PC-9 (cell line): ENCODE measurements around the gene C4B.

Source experiments
- CTCF ChIP-seq: fragments of 200-600 bp; sonication (generic); conservative IDR thresholded peaks from 2 replicates; pipeline ENCODE4 v1.6.1; 2017; ENCODE audit warnings: mixed run types, antibody characterized with exemption, mild to moderate bottlenecking, moderate library complexity
- EZH2 ChIP-seq: fragments of 200-600 bp; sonication (generic); IDR thresholded peaks from 2 replicates; pipeline ENCODE4 v1.8.0; 2017; ENCODE audit warnings: antibody characterized with exemption, low read depth

- no peak for TF ChIP-seq CTCF
- TF ChIP-seq EZH2, result no peak
These were observed 48.9 kb upstream of the C4B start for GRCh38 chr6:31965700-31966099.
